ENCODE results near the gene C17orf67.
"Not testable (repeated sequence)": the region's sequence is repeated elsewhere in the genome, so short reads cannot be mapped to it uniquely, and the experiment has no call there.

Gene C17orf67

DNA sequence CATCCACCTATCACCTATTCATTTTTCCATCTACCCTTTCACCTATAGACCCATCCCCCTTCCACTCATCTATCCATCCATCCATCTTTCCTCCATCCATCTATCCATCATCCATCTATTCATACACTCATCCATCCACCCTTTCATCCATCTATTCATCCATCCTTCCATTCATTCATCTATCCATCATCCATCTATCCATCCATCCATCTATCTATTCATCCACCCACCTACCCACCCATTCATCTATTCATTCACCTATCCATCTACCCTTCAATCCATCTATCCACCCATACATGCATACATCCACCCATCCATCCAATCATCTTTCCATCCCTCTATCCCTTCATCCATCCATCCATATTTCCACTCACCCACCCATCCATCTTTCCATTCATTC, 63.3 kb downstream of the C17orf67 start:
- no peak for DNase-seq

- DNase-seq: no peak
These were observed 68.3 kb downstream of the C17orf67 start for GRCh38 chr17:56765449-56765848.

DNA sequence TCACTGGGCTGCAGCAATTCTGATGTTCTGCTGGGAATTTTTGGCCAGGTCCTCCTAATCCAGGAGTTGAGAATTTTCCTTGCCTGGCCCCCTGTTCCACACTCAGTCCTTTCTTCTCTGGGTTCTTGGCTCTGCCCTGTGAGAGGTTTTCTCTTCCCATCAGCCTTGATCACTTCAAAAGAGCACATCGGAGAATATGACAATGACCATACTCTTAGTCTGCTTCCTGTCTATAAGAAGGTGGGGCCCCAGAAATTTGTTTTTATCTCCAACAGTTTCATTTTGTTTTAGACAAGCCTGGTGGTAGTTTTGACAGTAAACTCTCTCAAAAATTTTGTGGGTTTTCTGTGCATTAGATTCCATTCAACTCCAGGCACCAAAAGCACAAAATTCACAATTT, 70.7 kb downstream of the C17orf67 start:
- DNase-seq: no peak

DNA sequence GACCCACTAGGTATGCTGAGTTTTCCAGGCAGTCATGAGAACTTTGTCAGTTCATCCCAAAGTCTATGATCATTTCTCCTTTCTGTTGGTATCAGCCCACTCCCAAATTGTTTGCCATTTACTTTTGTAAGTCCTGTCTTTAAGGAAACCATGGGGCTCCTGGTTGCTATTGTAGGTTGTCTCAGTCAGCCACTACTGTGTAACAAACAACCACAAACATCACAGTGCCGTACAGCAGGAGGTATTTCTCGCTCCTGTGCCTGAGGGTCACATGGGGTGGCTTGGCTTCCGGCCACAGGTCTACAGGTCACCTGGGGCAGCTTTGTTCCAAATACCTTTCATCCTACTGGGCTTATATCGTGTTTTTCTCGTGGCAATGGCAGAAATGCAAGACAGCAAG, 71.6 kb downstream of the C17orf67 start:
- DNase-seq: no peak

DNA sequence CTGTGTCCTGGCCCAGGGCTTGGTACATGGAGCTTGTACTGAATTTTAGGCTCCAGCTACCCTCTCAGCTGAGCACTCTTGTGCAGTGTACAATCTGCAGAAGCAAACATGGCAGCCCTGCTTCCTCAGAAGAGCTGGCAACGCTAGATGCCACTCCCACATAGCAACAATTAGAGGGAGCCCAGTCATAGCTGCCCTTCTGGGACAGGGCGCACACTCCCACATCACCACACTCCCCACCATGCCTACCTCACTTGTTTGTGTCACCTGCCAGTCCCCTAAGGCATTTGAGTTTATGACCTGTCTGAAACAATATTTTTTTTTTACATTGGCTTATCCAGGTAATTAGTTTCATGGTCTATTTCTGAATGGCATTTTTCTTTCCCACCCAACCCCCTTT, 72.3 kb downstream of the C17orf67 start:
- peak; percentile 35 for DNase-seq

DNA sequence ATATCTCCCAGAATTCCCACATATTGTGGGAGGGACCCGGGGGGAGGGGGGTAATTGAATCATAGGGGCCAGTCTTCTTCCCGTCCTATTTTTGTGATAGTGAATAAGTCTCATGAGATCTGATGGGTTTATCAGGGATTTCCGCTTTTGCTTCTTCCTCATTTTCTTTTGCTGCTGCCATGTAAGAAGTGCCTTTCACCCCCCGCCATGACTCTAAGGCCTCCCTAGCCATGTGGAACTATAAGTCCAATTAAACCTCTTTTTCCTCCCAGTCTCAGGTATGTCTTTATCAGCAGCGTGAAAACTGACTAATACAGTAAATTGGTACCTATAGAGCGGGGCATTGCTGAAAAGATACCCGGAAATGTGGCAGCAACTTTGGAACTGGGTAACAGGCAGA, 76.1 kb downstream of the C17orf67 start:
- DNase-seq: not testable (repeated sequence)

DNA sequence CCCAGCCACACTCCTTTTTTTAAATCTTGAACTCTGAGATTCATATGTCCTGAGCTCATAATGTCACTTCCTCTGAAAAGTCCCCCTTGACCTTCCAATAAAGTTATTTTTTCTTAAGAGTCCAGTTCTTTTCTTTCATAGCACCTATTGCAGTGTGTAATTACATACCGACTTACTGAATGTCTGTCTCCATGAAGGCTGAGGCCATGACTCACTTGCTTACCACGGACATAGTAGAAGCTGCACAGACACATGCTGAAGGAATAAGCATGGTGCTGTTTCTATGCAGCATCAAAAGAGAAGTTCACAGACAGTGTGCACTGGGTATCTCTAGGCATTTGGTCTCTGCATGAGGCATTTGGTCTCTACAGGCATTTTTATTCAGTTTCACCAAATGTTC, 77.2 kb downstream of the C17orf67 start:
- no peak for DNase-seq

DNA sequence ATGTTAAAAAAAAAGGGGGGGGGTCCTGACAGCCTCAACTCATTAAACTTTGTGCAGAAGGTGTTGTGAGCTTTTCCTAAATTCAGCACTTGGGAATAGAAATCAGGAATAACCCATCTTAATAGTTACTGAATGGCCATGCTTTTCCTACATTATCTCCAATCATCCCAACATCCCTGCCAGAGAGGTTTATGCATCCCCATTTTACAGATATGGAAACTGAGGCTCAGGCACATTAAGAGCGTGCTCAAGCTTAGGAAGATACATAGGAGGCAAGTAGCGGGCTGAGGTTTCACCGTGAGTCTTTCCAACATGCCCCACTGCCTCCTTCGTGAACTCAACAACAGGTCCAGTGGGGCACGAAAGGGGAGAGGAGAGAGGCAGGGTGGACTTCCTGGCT, 78.4 kb downstream of the C17orf67 start:
- DNase-seq: no peak

GRCh38 chr17:56754523-56755208, 79.1 kb downstream of the C17orf67 start:
- DNase-seq: peak; percentile 11

GRCh38 chr17:56752263-56752836, 81.4 kb downstream of the C17orf67 start:
- no peak for DNase-seq

DNA sequence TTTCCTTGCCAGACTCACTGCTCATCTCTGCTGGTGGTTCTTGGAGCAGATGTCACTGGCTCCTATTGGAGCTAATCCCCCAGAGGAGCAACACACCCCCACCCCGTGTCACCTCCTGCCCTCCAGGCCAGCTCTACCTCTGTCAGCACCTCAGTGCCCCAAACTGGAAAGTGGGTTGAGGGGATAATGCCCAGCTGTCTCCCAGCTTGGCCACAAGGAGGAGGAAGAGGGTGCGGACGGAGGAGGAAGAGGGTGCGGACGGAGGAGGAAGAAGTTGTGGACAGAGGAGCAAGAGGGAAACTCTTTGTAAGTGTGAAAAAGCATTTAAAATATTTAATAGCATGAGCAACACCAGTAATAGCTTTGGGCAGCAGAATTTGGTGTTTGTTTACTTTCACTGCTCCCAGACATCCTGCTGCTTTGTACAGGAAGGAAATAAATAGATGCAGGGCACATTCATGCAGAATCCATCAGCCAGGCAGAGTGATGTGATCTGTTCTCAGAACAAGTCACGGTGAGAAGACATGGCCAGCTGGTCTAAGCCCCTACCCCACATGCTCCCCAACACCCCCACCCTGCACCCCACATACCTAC, 82.5 kb downstream of the C17orf67 start:
- no peak for DNase-seq

DNA sequence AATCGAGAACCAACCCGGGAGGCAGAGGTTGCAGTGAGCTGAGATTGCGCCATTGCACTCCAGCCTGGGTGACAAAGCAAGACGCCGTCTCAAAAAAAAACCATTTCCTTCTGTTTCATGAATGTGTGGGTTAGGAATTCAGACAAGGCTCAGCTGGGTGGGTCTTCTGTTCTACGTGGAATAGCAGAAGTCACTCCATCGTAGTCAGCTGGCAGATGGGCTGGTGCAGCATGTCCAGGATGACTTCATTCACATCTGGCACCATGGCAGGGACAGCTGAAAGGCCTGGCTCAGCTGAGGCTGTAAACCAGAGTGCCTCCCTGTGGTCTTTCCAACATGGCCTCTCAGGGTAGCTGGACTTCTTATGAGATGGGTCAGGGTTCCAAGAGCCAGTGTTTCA, 89.0 kb downstream of the C17orf67 start:
- no peak for DNase-seq

GRCh38 chr17:56742601-56743000, 91.1 kb downstream of the C17orf67 start:
- no peak for DNase-seq
